ENCODE results near the gene ZNF750.

GRCh38 chr17:82844796-82845162, 5.0 kb upstream of the ZNF750 start:
- TF ChIP-seq GATA3 (IDR thresholded peaks at IDR 0.05; ENCODE audit: low read depth, low read length) (no peak), GATA2 (IDR thresholded peaks at IDR 0.05; ENCODE audit: low read depth, low read length) (no peak)

Measured in SH-SY5Y (cell line).